ENCODE results near the gene NALCN. TPM values are rescaled to one million over a fixed set of nuclear protein-coding genes. Genes with fewer than 3 reads are reported as not detected.
A peak's percentile ranks its signal among the peaks of the same experiment; 100 is the strongest.

The NALCN gene
- total and polyA plus RNA-seq, 4 experiments from 2014 or later, result not detected

DNA sequence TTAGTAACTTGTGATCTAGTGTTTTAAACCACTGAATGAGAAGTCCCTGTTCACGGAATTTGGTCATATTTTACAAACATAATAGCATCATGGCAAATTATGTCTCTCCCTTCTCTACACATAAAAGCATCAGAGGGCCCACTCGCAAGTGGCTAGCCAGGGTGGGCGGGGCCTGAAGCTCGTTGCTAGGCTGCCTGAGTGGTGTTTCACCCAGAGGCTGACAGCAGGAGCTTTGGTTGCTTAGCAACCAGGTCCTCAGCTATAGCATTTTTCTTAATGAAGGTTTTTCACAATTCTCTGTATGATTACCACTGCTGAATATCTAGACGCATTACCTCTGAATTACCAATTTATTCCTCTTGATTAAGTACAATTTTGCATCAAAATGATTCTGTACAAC, 126.5 kb downstream of the NALCN start:
- no peaks in the 10 kb centered on the region for H3K27me3 Mint-ChIP-seq
- H3K27ac Mint-ChIP-seq, result no peak overlapping the region
- H3K9me3 ChIP-seq (ENCODE audit: control insufficient read depth in 1 of 2, low read length in 2 of 2), result no peaks in the 10 kb centered on the region
- no peaks in the 10 kb centered on the region for H3K4me1 Mint-ChIP-seq
- no peak overlapping the region for H3K4me3 ChIP-seq (ENCODE audit: low read length in 2 of 2)
- ChIA-PET CTCF (ENCODE audit: partially characterized antibody) (no interaction called here), POLR2A (ENCODE audit: partially characterized antibody) (interaction anchor here (0.7 kb wide), 1 partner anchor 15 kb away, joined by 3 read pairs; no protein-coding TSS in a partner anchor)
- no peaks in the 10 kb centered on the region for H3K36me3 ChIP-seq (ENCODE audit: insufficient read depth, low read length)
- peak in 2 of 5 donors; percentile 3 to 8 for DNase-seq
- intact Hi-C loops (cut with micrococcal nuclease), result no loop called here
- H3K4me3 Mint-ChIP-seq, result no peak overlapping the region
- no peaks in the 10 kb centered on the region for H3K4me1 ChIP-seq (ENCODE audit: insufficient read depth, low read length)
- H3K36me3 Mint-ChIP-seq, result no peaks in the 10 kb centered on the region
- no peak overlapping the region for H3K27ac ChIP-seq (ENCODE audit: low read depth, low read length)
- H3K9me3 Mint-ChIP-seq, result peaks cover 0 to 4% (median 2%) of the 10 kb centered on the region in 8 donors
- H3K27me3 ChIP-seq (ENCODE audit: insufficient read depth, low read length), result no peaks in the 10 kb centered on the region

DNA sequence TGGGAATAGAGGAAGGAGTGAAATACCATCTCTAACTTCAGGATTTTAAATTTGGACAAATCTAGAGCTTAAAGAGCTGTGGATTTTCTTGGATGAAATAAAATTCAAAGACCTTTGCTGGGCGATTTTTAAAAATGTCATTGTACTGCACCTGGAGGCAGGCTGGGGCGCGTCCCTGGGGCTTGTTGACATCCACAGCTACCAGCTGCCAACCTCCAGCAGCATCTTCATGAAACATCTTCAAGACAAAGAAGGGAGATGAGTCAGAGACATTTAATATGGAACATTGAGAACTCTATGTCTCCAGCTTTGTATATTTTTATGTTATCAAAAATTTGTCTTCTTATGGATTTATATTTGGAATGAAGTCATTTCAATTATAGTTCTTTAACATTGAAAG, 132.5 kb downstream of the NALCN start:
- H3K27ac Mint-ChIP-seq, result no peak overlapping the region
- no peaks in the 10 kb centered on the region for H3K36me3 Mint-ChIP-seq
- Histone ChIP-seq H3K27ac (ENCODE audit: low read depth, low read length) (no peak overlapping the region), H3K4me3 (ENCODE audit: low read length in 2 of 2) (no peak overlapping the region), H3K9me3 (ENCODE audit: control insufficient read depth in 1 of 2, low read length in 2 of 2) (no peaks in the 10 kb centered on the region), H3K27me3 (ENCODE audit: insufficient read depth, low read length) (no peaks in the 10 kb centered on the region), H3K36me3 (ENCODE audit: insufficient read depth, low read length) (no peaks in the 10 kb centered on the region), H3K4me1 (ENCODE audit: insufficient read depth, low read length) (no peaks in the 10 kb centered on the region)
- H3K4me1 Mint-ChIP-seq, result peaks cover 0 to 4% (median 0%) of the 10 kb centered on the region in 4 donors
- H3K4me3 Mint-ChIP-seq, result no peak overlapping the region
- ChIA-PET POLR2A (ENCODE audit: partially characterized antibody) (no interaction called here), CTCF (ENCODE audit: partially characterized antibody) (no interaction called here)
- H3K27me3 Mint-ChIP-seq, result no peaks in the 10 kb centered on the region
- H3K9me3 Mint-ChIP-seq, result peaks cover 0 to 5% (median 0%) of the 10 kb centered on the region in 8 donors
- no peak for DNase-seq
- intact Hi-C loops (cut with micrococcal nuclease), result no loop called here

DNA sequence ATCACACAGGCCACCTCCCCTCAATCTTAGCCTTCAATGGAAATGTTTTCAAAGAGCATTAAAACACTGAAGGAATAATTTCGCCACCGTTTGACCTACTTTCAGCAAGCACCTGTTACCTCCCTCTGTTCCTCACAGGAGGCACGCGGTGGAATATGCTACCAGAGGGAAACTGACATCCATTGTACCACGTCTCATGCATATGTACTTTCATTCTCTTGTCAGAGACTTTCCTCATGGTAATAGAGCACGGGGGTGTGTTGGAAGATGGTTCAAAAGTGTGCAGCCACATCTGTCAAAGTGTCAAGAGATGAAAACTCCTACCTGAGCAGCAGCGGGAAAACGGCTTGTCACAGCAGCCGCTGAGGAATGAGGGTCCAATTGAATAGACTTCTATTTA, 143.4 kb downstream of the NALCN start:
- no peaks in the 10 kb centered on the region for H3K36me3 Mint-ChIP-seq
- intact Hi-C loops (cut with micrococcal nuclease), result no loop called here
- no peaks in the 10 kb centered on the region for H3K4me1 Mint-ChIP-seq
- Histone ChIP-seq H3K4me1 (ENCODE audit: insufficient read depth, low read length) (no peaks in the 10 kb centered on the region), H3K27ac (ENCODE audit: low read depth, low read length) (no peak overlapping the region), H3K27me3 (ENCODE audit: insufficient read depth, low read length) (no peaks in the 10 kb centered on the region), H3K9me3 (ENCODE audit: control insufficient read depth in 1 of 2, low read length in 2 of 2) (no peaks in the 10 kb centered on the region), H3K4me3 (ENCODE audit: low read length in 2 of 2) (no peak overlapping the region), H3K36me3 (ENCODE audit: insufficient read depth, low read length) (no peaks in the 10 kb centered on the region)
- no peak for DNase-seq
- POLR2A ChIA-PET (ENCODE audit: partially characterized antibody), result no interaction called here
- no peak overlapping the region for H3K4me3 Mint-ChIP-seq
- peaks cover 0 to 3% of the 10 kb centered on the region in 2 donors for H3K27me3 Mint-ChIP-seq
- CTCF ChIA-PET (ENCODE audit: partially characterized antibody), result no interaction called here
- no peak overlapping the region for H3K27ac Mint-ChIP-seq
- H3K9me3 Mint-ChIP-seq, result no peaks in the 10 kb centered on the region

DNA sequence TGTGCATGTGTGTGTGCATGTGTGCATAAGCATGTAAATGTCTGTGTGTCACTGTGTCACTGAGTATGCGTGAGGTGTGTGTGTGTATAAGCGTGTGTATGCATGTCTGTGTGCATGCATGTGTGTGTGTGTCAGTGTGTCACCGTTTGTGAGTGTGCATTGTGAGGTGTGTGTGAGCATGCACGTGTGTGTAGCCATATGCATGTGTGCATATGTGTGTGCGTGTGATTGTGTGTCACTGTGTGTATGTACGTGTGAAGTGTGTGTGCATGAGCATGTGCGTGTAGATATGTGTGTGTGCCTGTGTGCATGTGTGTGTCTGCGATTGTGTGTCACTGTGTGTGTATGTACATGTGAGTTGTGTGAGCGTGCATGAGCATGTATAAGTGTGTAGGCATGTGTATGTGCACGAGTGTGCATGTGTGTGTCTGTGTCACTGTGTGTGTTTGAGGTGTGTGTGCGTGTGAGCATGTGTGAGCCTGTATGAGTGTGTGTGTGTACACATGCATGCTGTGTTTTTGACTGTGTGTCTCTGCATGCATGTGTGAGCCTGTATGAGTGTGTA, 144.5 kb downstream of the NALCN start:
- ChIA-PET CTCF (ENCODE audit: partially characterized antibody) (no interaction called here), POLR2A (ENCODE audit: partially characterized antibody) (no interaction called here)
- Mint-ChIP-seq H3K9me3 (no peaks in the 10 kb centered on the region), H3K36me3 (no peaks in the 10 kb centered on the region), H3K27ac (no peak overlapping the region), H3K4me1 (no peaks in the 10 kb centered on the region), H3K27me3 (peaks cover 0 to 3% of the 10 kb centered on the region in 2 donors), H3K4me3 (no peak overlapping the region)
- Histone ChIP-seq H3K4me3 (ENCODE audit: low read length in 2 of 2) (no peak overlapping the region), H3K27ac (ENCODE audit: low read depth, low read length) (no peak overlapping the region), H3K4me1 (ENCODE audit: insufficient read depth, low read length) (no peaks in the 10 kb centered on the region), H3K27me3 (ENCODE audit: insufficient read depth, low read length) (no peaks in the 10 kb centered on the region), H3K9me3 (ENCODE audit: control insufficient read depth in 1 of 2, low read length in 2 of 2) (no peaks in the 10 kb centered on the region), H3K36me3 (ENCODE audit: insufficient read depth, low read length) (no peaks in the 10 kb centered on the region)
- DNase-seq, result no peak
- intact Hi-C loops (cut with micrococcal nuclease), result no loop called here

DNA sequence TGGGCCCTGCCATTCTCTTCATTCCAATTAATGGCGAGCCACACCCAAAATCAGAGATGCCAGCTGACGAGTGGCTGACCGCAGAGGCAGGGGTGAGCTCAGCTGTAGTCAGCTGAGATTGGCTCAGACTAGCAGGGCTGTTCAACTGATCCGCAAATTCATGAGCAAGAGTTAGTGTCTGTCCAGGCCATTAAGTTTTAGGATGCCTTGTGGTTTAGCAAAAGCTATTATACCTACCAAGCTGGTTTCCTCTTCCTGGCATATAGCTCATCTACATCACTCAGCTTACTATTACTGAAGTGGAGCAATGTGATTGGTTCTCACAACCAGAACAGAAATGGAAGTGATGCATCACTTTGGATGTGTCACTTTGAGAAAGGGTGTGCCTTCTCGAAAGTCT, 148.7 kb downstream of the NALCN start:
- no peaks in the 10 kb centered on the region for H3K27me3 Mint-ChIP-seq

DNA sequence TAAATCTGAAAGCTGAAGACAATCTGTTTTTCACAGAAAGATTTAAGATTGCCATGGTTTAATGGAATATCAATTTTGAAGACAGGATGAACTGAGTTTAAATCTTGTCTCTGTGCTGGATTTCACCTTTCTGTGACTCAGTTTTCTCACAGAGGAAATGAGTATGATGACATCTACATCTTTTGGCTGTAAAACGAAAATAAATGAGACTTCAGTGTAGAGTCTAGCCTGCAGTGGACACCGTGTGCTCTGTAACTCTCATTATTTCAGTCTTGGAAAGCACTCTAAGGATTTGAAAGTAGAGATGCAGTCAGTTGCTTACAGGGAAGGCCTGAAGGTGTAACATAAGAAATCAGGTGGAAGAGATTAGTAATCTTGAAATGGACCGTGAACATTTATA, 150.4 kb downstream of the NALCN start:
- POLR2A ChIA-PET (ENCODE audit: partially characterized antibody), result no interaction called here
- no peak overlapping the region for H3K4me3 ChIP-seq (ENCODE audit: low read length in 2 of 2)
- H3K4me1 Mint-ChIP-seq, result peaks cover 0 to 2% (median 0%) of the 10 kb centered on the region in 4 donors
- DNase-seq, result no peak
- no peaks in the 10 kb centered on the region for H3K4me1 ChIP-seq (ENCODE audit: insufficient read depth, low read length)
- no peaks in the 10 kb centered on the region for H3K36me3 Mint-ChIP-seq
- CTCF ChIA-PET (ENCODE audit: partially characterized antibody), result no interaction called here
- no peaks in the 10 kb centered on the region for H3K9me3 ChIP-seq (ENCODE audit: control insufficient read depth in 1 of 2, low read length in 2 of 2)
- H3K27ac ChIP-seq (ENCODE audit: low read depth, low read length), result no peak overlapping the region
- H3K9me3 Mint-ChIP-seq, result peaks cover 0 to 4% (median 0%) of the 10 kb centered on the region in 8 donors
- intact Hi-C loops (cut with micrococcal nuclease), result no loop called here
- no peak overlapping the region for H3K27ac Mint-ChIP-seq
- H3K27me3 Mint-ChIP-seq, result no peaks in the 10 kb centered on the region
- H3K27me3 ChIP-seq (ENCODE audit: insufficient read depth, low read length), result no peaks in the 10 kb centered on the region
- H3K4me3 Mint-ChIP-seq, result no peak overlapping the region
- no peaks in the 10 kb centered on the region for H3K36me3 ChIP-seq (ENCODE audit: insufficient read depth, low read length)

More for the DNA sequence above, 148.7 kb downstream of the NALCN start:
- H3K4me3 Mint-ChIP-seq, result no peak overlapping the region
- Histone ChIP-seq H3K4me3 (ENCODE audit: low read length in 2 of 2) (no peak overlapping the region), H3K27me3 (ENCODE audit: insufficient read depth, low read length) (no peaks in the 10 kb centered on the region), H3K9me3 (ENCODE audit: control insufficient read depth in 1 of 2, low read length in 2 of 2) (no peaks in the 10 kb centered on the region), H3K27ac (ENCODE audit: low read depth, low read length) (no peak overlapping the region), H3K4me1 (ENCODE audit: insufficient read depth, low read length) (no peaks in the 10 kb centered on the region), H3K36me3 (ENCODE audit: insufficient read depth, low read length) (no peaks in the 10 kb centered on the region)
- ChIA-PET POLR2A (ENCODE audit: partially characterized antibody) (no interaction called here), CTCF (ENCODE audit: partially characterized antibody) (no interaction called here)
- H3K36me3 Mint-ChIP-seq, result no peaks in the 10 kb centered on the region
- H3K4me1 Mint-ChIP-seq, result peaks cover 0 to 2% (median 0%) of the 10 kb centered on the region in 4 donors
- H3K27ac Mint-ChIP-seq, result no peak overlapping the region
- DNase-seq, result no peak
- peaks cover 0 to under 1% (median 0%) of the 10 kb centered on the region in 8 donors for H3K9me3 Mint-ChIP-seq
- intact Hi-C loops (cut with micrococcal nuclease), result no loop called here

DNA sequence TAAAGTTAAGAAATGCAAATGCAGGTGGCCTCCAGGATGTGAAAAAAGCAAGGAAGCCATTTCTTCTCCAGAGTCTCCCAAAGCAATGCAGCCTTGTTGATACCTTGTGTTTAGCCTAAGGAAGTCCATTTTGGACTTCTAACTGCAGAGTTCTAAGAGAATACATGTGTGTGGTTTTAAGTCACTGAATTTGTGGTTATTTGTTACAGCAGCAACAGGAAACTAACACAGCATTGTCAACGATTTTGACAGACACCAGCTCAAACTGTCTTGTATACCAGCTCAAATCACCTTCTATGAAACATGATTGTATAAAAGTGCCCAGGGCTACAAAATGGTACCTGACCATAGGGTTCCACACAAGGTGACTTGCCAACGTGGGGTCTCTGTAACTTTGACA, 151.4 kb downstream of the NALCN start:
- Mint-ChIP-seq H3K36me3 (no peaks in the 10 kb centered on the region), H3K4me3 (no peak overlapping the region), H3K27me3 (no peaks in the 10 kb centered on the region), H3K4me1 (peaks cover 0 to 2% (median 0%) of the 10 kb centered on the region in 4 donors), H3K27ac (no peak overlapping the region), H3K9me3 (peaks cover 0 to 4% (median 0%) of the 10 kb centered on the region in 8 donors)
- no peaks in the 10 kb centered on the region for H3K27me3 ChIP-seq (ENCODE audit: insufficient read depth, low read length)
- H3K27ac ChIP-seq (ENCODE audit: low read depth, low read length), result no peak overlapping the region
- intact Hi-C loops (cut with micrococcal nuclease), result no loop called here
- H3K9me3 ChIP-seq (ENCODE audit: control insufficient read depth in 1 of 2, low read length in 2 of 2), result no peaks in the 10 kb centered on the region
- CTCF ChIA-PET (ENCODE audit: partially characterized antibody), result no interaction called here
- no peaks in the 10 kb centered on the region for H3K36me3 ChIP-seq (ENCODE audit: insufficient read depth, low read length)
- POLR2A ChIA-PET (ENCODE audit: partially characterized antibody), result no interaction called here
- H3K4me3 ChIP-seq (ENCODE audit: low read length in 2 of 2), result no peak overlapping the region
- no peak for DNase-seq
- no peaks in the 10 kb centered on the region for H3K4me1 ChIP-seq (ENCODE audit: insufficient read depth, low read length)

DNA sequence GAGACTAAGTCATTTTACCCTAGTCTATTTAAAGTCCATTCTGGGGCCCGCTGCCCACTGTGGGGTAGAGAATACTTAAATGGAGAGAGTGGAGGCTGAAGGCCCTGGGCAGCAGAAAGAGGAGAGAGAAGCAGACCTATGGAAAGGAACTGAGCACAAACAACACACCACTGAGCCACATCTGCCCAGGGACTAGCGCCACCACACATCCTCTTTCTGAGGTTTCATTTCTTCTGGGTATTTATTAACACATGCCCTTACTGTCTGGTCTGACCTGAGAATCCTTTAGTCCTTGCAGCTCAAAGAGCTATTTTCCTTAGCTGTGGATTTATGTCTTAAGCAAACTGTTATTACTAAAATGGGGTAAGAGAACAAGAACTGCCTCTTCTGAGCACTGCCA, 154.0 kb downstream of the NALCN start:
- Histone ChIP-seq H3K9me3 (ENCODE audit: control insufficient read depth in 1 of 2, low read length in 2 of 2) (no peaks in the 10 kb centered on the region), H3K4me3 (ENCODE audit: low read length in 2 of 2) (no peak overlapping the region), H3K27ac (ENCODE audit: low read depth, low read length) (no peak overlapping the region), H3K4me1 (ENCODE audit: insufficient read depth, low read length) (no peaks in the 10 kb centered on the region), H3K36me3 (ENCODE audit: insufficient read depth, low read length) (no peaks in the 10 kb centered on the region), H3K27me3 (ENCODE audit: insufficient read depth, low read length) (no peaks in the 10 kb centered on the region)
- intact Hi-C loops (cut with micrococcal nuclease), result no loop called here
- Mint-ChIP-seq H3K27me3 (no peaks in the 10 kb centered on the region), H3K4me1 (peaks cover 0 to 3% (median under 1%) of the 10 kb centered on the region in 4 donors), H3K9me3 (peaks cover 0 to 4% (median 0%) of the 10 kb centered on the region in 8 donors), H3K27ac (no peak overlapping the region), H3K4me3 (no peak overlapping the region), H3K36me3 (no peaks in the 10 kb centered on the region)
- ChIA-PET POLR2A (ENCODE audit: partially characterized antibody) (no interaction called here), CTCF (ENCODE audit: partially characterized antibody) (interaction anchor here (1.1 kb wide), 1 partner anchor 9 kb away, joined by 3 read pairs; no protein-coding TSS in a partner anchor)
- DNase-seq, result no peak
